Vagina (tissue), 2 donors: ENCODE data around the gene SPATA12. TPM values are rescaled to one million over a fixed set of nuclear protein-coding genes. Genes with fewer than 3 reads are reported as not detected.

ENCODE experiments used
- DNase-seq, 2 donors: peaks; one replicate each; pipeline ENCODE4 v3.0.0-alpha.2; 2017; ENCODE audit errors: extremely low spot score in 2 of 2
- H3K27ac ChIP-seq: fragments of 200-600 bp; sonication (generic); one replicate; pipeline ENCODE4 v1.5.1; 2019
- H3K27me3 ChIP-seq: fragments of 200-600 bp; sonication (generic); one replicate; pipeline ENCODE4 v1.5.1; 2019
- H3K36me3 ChIP-seq, 2 donors: fragments of 200-600 bp; sonication (generic); one replicate each; pipeline ENCODE4 v1.5.1; 2017 to 2019
- H3K4me1 ChIP-seq: fragments of 200-600 bp; sonication (generic); one replicate; pipeline ENCODE4 v1.5.1; 2019
- H3K4me3 ChIP-seq, 2 donors: fragments of 200-600 bp; sonication (generic); 1 replicate in 1 of 2; 2 replicates in 1 of 2; pipeline ENCODE4 v1.5.1; 2016 to 2019
- H3K9me3 ChIP-seq: fragments of 200-600 bp; sonication (generic); one replicate; pipeline ENCODE4 v1.5.1; 2019
- POLR2A ChIP-seq, 2 donors: fragments of 450-650 bp; IDR thresholded peaks; one replicate each; pipeline ENCODE4 v1.6.1; 2017; ENCODE audit warnings: antibody characterized with exemption in 2 of 2, mild to moderate bottlenecking in 2 of 2, moderate library complexity in 2 of 2
- POLR2AphosphoS5 ChIP-seq, 2 donors: sonication (generic); formaldehyde crosslinking; IDR thresholded peaks; one replicate each; pipeline ENCODE4 v1.9.0; 2017; ENCODE audit warnings: antibody characterized with exemption in 2 of 2, mild to moderate bottlenecking in 2 of 2, low read depth in 1 of 2; ENCODE audit not compliant: insufficient read depth in 1 of 2
- intact Hi-C: fragments of 100-400 bp; cut with DNase I; formaldehyde crosslinking; loops from one replicate; pipeline ENCODE4 v1.15.1; 2023
- total RNA-seq: library from RNA; depleted of rRNA; stranded (reverse); fragments of >200 nt; gene quantifications from one replicate; pipeline ENCODE4 v1.2.3, GENCODE V29; 2016
- TF ChIP-seq, protein P1 (sequence below), 3 experiments: fragments of 450-650 bp in 2 of 3; fragments of 200-600 bp in 1 of 3; sonication (generic) in 1 of 3; IDR thresholded peaks; one replicate each; pipeline ENCODE4 v1.5.1; 2017 to 2019; ENCODE audit warnings: antibody characterized with exemption in 3 of 3, mild to moderate bottlenecking in 2 of 3, moderate library complexity in 2 of 3

Gene SPATA12
- total RNA-seq, 1 donor from 2014 or later, result not detected

DNA sequence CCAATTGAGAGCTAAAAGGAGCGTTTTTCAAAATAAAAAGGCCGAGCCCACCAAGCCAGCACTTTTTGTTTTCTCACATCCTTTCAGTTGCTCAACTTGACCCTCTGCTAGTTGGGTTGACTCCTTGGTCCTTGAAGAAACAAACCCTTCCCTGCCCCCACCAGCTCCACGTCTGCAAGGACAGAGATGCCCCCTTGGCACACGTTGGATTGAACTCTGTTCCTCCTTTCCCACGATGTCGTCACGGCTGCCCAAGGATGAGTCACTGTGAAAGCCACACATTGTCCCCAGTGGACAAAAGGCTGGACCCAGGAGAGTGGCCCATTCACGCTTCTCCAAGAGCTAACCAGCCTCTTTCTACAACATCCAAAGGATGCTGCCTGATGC lies 43.0 kb upstream of the SPATA12 start:
- intact Hi-C loops, result no loop called here
- no peak for DNase-seq
- Histone ChIP-seq H3K27me3 (no peaks in the 10 kb centered on the region), H3K4me3 (no peak overlapping the region), H3K4me1 (peaks cover 7% of the 10 kb centered on the region), H3K27ac (no peak overlapping the region), H3K9me3 (no peaks in the 10 kb centered on the region), H3K36me3 (no peaks in the 10 kb centered on the region)
- TF ChIP-seq, protein P1, sequence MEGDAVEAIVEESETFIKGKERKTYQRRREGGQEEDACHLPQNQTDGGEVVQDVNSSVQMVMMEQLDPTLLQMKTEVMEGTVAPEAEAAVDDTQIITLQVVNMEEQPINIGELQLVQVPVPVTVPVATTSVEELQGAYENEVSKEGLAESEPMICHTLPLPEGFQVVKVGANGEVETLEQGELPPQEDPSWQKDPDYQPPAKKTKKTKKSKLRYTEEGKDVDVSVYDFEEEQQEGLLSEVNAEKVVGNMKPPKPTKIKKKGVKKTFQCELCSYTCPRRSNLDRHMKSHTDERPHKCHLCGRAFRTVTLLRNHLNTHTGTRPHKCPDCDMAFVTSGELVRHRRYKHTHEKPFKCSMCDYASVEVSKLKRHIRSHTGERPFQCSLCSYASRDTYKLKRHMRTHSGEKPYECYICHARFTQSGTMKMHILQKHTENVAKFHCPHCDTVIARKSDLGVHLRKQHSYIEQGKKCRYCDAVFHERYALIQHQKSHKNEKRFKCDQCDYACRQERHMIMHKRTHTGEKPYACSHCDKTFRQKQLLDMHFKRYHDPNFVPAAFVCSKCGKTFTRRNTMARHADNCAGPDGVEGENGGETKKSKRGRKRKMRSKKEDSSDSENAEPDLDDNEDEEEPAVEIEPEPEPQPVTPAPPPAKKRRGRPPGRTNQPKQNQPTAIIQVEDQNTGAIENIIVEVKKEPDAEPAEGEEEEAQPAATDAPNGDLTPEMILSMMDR (IDR thresholded peaks at IDR 0.05), result no peak
- TF ChIP-seq POLR2A (IDR thresholded peaks at IDR 0.05) (no peak), POLR2AphosphoS5 (IDR thresholded peaks at IDR 0.05; ENCODE audit: insufficient read depth in 1 of 2, low read depth in 1 of 2) (no peak)

DNA sequence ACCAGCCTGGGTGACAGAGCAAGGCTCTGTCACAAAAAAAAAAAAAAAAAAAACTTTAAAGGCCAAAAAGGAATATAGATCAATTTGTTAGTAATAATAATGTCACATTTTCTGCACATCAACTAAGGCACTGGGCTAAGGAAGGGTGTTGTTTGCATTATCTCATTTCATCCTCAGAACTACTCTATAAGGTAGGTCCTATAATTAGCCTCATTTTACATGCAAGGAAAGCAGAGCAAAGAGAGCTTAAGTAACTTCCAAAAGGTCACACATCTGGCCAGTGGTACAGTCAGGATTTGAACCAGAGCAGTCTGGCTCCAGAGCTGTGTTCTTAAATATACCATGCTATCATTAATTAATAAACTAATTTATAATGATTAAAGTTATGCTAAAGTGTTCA lies 42.2 kb upstream of the SPATA12 start:
- Histone ChIP-seq H3K27me3 (no peaks in the 10 kb centered on the region), H3K4me3 (no peak overlapping the region), H3K4me1 (peaks cover 7% of the 10 kb centered on the region), H3K36me3 (no peaks in the 10 kb centered on the region), H3K9me3 (no peaks in the 10 kb centered on the region), H3K27ac (no peak overlapping the region)
- intact Hi-C loops, result no loop called here
- TF ChIP-seq, protein P1 (IDR thresholded peaks at IDR 0.05), result no peak
- no peak for TF ChIP-seq POLR2AphosphoS5 (IDR thresholded peaks at IDR 0.05; ENCODE audit: insufficient read depth in 1 of 2, low read depth in 1 of 2)
- no peak for TF ChIP-seq POLR2A (IDR thresholded peaks at IDR 0.05)
- no peak for DNase-seq

DNA sequence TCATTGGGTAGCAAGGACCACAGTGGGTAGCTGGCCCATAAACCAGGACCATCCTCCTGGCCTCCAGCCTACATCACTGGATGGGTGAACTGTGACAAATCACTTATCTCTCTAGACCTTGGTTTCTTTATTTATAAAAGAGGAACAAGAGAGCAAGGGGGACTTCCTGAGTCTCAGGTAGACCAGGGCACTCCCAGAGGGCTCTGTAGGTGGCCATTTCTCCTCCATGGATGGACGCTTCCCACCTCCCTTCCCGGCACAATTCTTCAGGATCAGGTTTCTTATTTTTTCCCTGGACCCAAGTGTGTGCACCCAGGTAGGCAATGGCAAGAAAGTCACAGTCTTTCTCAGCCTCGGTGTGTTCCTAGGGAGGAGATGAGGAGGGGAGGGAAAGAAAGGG lies 41.4 kb upstream of the SPATA12 start:
- intact Hi-C loops, result no loop called here
- no peak overlapping the region for H3K4me3 ChIP-seq
- TF ChIP-seq POLR2AphosphoS5 (IDR thresholded peaks at IDR 0.05; ENCODE audit: insufficient read depth in 1 of 2, low read depth in 1 of 2) (no peak), POLR2A (IDR thresholded peaks at IDR 0.05) (no peak)
- TF ChIP-seq, protein P1 (IDR thresholded peaks at IDR 0.05), result no peak
- no peaks in the 10 kb centered on the region for H3K36me3 ChIP-seq
- no peak for DNase-seq
- no peaks in the 10 kb centered on the region for H3K27me3 ChIP-seq
- H3K27ac ChIP-seq, result no peak overlapping the region
- H3K9me3 ChIP-seq, result no peaks in the 10 kb centered on the region
- H3K4me1 ChIP-seq, result peaks cover 7% of the 10 kb centered on the region

DNA sequence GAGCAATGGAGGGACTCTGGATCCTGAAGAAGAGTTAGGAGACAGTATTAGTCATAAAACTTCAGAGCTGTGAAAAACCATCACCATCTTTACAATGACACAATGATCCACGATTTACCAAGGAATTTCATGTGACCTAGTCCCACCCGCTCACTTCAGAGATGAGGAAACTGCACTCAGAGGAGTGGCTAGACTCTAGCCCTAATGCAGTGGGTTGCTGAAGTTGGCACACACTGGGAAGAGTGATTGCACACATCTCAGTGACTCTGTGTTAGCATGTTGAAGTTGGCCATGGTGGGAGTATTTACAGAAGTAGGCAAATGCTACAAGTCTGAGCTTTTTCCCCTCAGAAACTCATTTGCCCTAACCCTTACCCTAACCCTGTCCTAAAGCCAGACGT lies 35.2 kb upstream of the SPATA12 start:
- Histone ChIP-seq H3K9me3 (no peaks in the 10 kb centered on the region), H3K27me3 (no peaks in the 10 kb centered on the region), H3K4me1 (peaks cover 4% of the 10 kb centered on the region), H3K36me3 (no peaks in the 10 kb centered on the region), H3K4me3 (no peak overlapping the region), H3K27ac (no peak overlapping the region)
- no peak for DNase-seq
- intact Hi-C loops, result no loop called here
- TF ChIP-seq POLR2AphosphoS5 (IDR thresholded peaks at IDR 0.05; ENCODE audit: insufficient read depth in 1 of 2, low read depth in 1 of 2), result no peak
- TF ChIP-seq POLR2A (IDR thresholded peaks at IDR 0.05), result no peak
- TF ChIP-seq, protein P1 (IDR thresholded peaks at IDR 0.05), result no peak

DNA sequence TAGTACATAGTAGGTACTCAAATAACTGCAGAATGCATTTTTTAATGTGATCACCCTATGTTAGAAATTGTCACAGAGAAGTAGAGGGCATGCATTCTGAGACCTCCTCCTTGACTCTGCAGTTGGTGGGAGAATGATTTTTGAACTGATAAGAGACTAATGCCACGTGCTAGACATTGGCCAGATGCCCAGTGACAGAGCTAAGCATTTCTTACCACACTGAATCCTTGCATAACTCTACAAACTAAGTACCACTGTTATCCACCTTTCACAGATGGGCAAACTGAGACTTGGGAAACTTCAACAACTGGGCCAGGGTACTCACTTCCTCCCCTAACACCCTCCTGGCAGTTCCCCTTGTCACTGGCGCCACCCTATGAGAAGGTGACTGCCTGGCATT lies 33.5 kb upstream of the SPATA12 start:
- no peaks in the 10 kb centered on the region for H3K36me3 ChIP-seq
- no peak for DNase-seq
- TF ChIP-seq, protein P1 (IDR thresholded peaks at IDR 0.05), result no peak
- TF ChIP-seq POLR2AphosphoS5 (IDR thresholded peaks at IDR 0.05; ENCODE audit: insufficient read depth in 1 of 2, low read depth in 1 of 2), result no peak
- TF ChIP-seq POLR2A (IDR thresholded peaks at IDR 0.05), result no peak
- intact Hi-C loops, result no loop called here
- no peak overlapping the region for H3K27ac ChIP-seq
- H3K4me1 ChIP-seq, result peaks cover 4% of the 10 kb centered on the region
- no peak overlapping the region for H3K4me3 ChIP-seq
- no peaks in the 10 kb centered on the region for H3K27me3 ChIP-seq
- no peaks in the 10 kb centered on the region for H3K9me3 ChIP-seq
